Hepatocyte (in vitro differentiated cells): ENCODE results near the gene PHKG2.

ENCODE experiments used
- CTCF ChIP-seq: fragments of 200-600 bp; sonication (generic); IDR thresholded peaks from 2 replicates; pipeline ENCODE4 v1.5.1; 2016; ENCODE audit warnings: antibody characterized with exemption, mild to moderate bottlenecking; ENCODE audit not compliant: poor library complexity
- EZH2 ChIP-seq: fragments of 200-600 bp; sonication (generic); IDR thresholded peaks from 2 replicates; pipeline ENCODE4 v1.6.1; 2016; ENCODE audit warnings: antibody characterized with exemption, mild to moderate bottlenecking, borderline replicate concordance
- EZH2phosphoT487 ChIP-seq: fragments of 200-600 bp; sonication (generic); IDR thresholded peaks from one replicate; pipeline ENCODE4 v1.6.1; 2018; ENCODE audit warnings: antibody characterized with exemption, mild to moderate bottlenecking, low read depth, moderate library complexity; ENCODE audit not compliant: unreplicated experiment, severe bottlenecking

GRCh38 chr16:30769379-30770089, 21.3 kb downstream of the PHKG2 start:
- TF ChIP-seq EZH2 (no peak), CTCF (no peak), EZH2phosphoT487 (no peak)
